GM12878 (cell line): ENCODE measurements around the gene NUBPL. TPM values are rescaled to one million over a fixed set of nuclear protein-coding genes. Genes with fewer than 3 reads are reported as not detected.

ENCODE experiments used
- ATAC-seq: fragments of 200-7000 bp; cut with Tn5 transposase; 3 replicates; pipeline ENCODE4 v1.9.1; 2020; ENCODE audit warnings: mild to moderate bottlenecking, moderate library complexity
- BruUV-seq: library from RNA; stranded (reverse); fragments of 400-500 nt; replicated peaks from 2 replicates; lab custom pipeline; 2021; lab: Mats Ljungman, UMichigan
- CTCF ChIA-PET: fragments of 300-600 bp; sonication (Branson Sonifier 250); formaldehyde crosslinking; extraction: SDS; loops from one replicate; lab custom pipeline; 2021; ENCODE audit warnings: inconsistent platforms; lab: Yijun Ruan, JAX
- POLR2A ChIA-PET: fragments of 350-600 bp; formaldehyde crosslinking; extraction: SDS; loops from one replicate; lab custom pipeline; 2021; ENCODE audit warnings: inconsistent platforms; lab: Charles Lee
- RAD21 ChIA-PET: fragments of 300-600 bp; sonication (Branson Sonifier 250); formaldehyde crosslinking; loops from one replicate; lab custom pipeline; 2023; ENCODE audit warnings: antibody characterized with exemption; ENCODE audit not compliant: unreplicated experiment; lab: Charles Lee
- SMC1A ChIA-PET: fragments of 300-600 bp; sonication (Branson Sonifier 250); formaldehyde crosslinking; loops from one replicate; lab custom pipeline; 2023; ENCODE audit not compliant: unreplicated experiment, uncharacterized antibody; lab: Charles Lee
- DNase-seq: peaks from one replicate; pipeline ENCODE4 v3.0.0-alpha.2; 2011; ENCODE audit warnings: low read depth, low spot score
- FAIRE-seq: peaks from 3 replicates; lab custom pipeline; 2011; peaks lifted over from hg19 to GRCh38; lab: Jason Lieb, UNC
- H2AFZ ChIP-seq: 2 replicates; pipeline ENCODE4 v1.6.0; 2011; ENCODE audit warnings: low read depth, low read length, control low read depth; ENCODE audit not compliant: control insufficient read depth
- H3K27ac ChIP-seq: 2 replicates; pipeline ENCODE4 v1.5.1; 2011; ENCODE audit warnings: control low read depth; ENCODE audit not compliant: control insufficient read depth, insufficient read depth
- H3K27me3 ChIP-seq, 2 experiments: replicated peaks in 1 of 2; 2 replicates each; pipeline versions ENCODE4 v1.6.0 to v1.6.1; 2011; ENCODE audit warnings: low read length in 1 of 2; ENCODE audit not compliant: control insufficient read depth in 2 of 2, insufficient read depth in 2 of 2
- H3K36me3 ChIP-seq, 2 experiments: 2 replicates each; pipeline ENCODE4 v1.5.1; 2011; ENCODE audit warnings: low read length in 1 of 2; ENCODE audit not compliant: control insufficient read depth in 2 of 2, insufficient read depth in 2 of 2
- H3K4me1 ChIP-seq: 2 replicates; pipeline ENCODE4 v1.6.1; 2011; ENCODE audit warnings: mild to moderate bottlenecking, low read length, moderate library complexity, mixed read lengths; ENCODE audit not compliant: control insufficient read depth, insufficient read depth
- H3K4me2 ChIP-seq: 2 replicates; pipeline ENCODE4 v1.6.0; 2011; ENCODE audit warnings: control low read depth; ENCODE audit not compliant: control insufficient read depth, insufficient read depth
- H3K4me3 ChIP-seq: fragments of 200-600 bp; sonication (generic); 2 replicates; pipeline ENCODE4 v1.5.1; 2016
- H3K79me2 ChIP-seq: 2 replicates; pipeline ENCODE4 v1.6.0; 2011; ENCODE audit warnings: low read length; ENCODE audit not compliant: control insufficient read depth, insufficient read depth
- H3K9ac ChIP-seq: 2 replicates; pipeline ENCODE4 v1.8.0; 2011; ENCODE audit warnings: low read length, control low read depth, mixed read lengths; ENCODE audit not compliant: control insufficient read depth, insufficient read depth
- H3K9me3 ChIP-seq: replicated peaks from 3 replicates; pipeline ENCODE4 v1.5.1; 2011; ENCODE audit warnings: mild to moderate bottlenecking, low read length; ENCODE audit not compliant: control insufficient read depth, insufficient read depth
- H4K20me1 ChIP-seq: 2 replicates; pipeline ENCODE4 v1.6.0; 2011; ENCODE audit not compliant: control insufficient read depth, insufficient read depth
- ATF7 ChIP-seq: fragments of 450-650 bp; IDR thresholded peaks from 2 replicates; pipeline ENCODE4 v1.6.1; 2016; ENCODE audit warnings: low read depth, mild to moderate bottlenecking
- FOS ChIP-seq: IDR thresholded peaks from 3 replicates; pipeline ENCODE4 v1.6.1; 2011; ENCODE audit warnings: borderline replicate concordance; ENCODE audit not compliant: insufficient read length; ENCODE audit errors: extremely low read depth
- FOXK2 ChIP-seq: fragments of 450-650 bp; IDR thresholded peaks from 2 replicates; pipeline ENCODE4 v1.6.1; 2017; ENCODE audit warnings: mild to moderate bottlenecking, moderate library complexity
- GABPA ChIP-seq: IDR thresholded peaks from 2 replicates; pipeline ENCODE4 v1.6.1; 2014; ENCODE audit warnings: antibody characterized with exemption, low read depth, mild to moderate bottlenecking, inconsistent platforms
- HDAC6 ChIP-seq: fragments of 200-600 bp; sonication (generic); IDR thresholded peaks from one replicate; pipeline ENCODE4 v1.8.0; 2017; ENCODE audit warnings: antibody characterized with exemption; ENCODE audit not compliant: unreplicated experiment
- IKZF2 ChIP-seq, 2 experiments: fragments of 450-650 bp; IDR thresholded peaks; 2 replicates each; pipeline ENCODE4 v1.6.1; 2017; ENCODE audit warnings: mild to moderate bottlenecking in 2 of 2, moderate library complexity in 2 of 2
- RAD51 ChIP-seq: fragments of 450-650 bp; IDR thresholded peaks from 2 replicates; pipeline ENCODE4 v1.6.1; 2016; ENCODE audit warnings: moderate library complexity, mild to moderate bottlenecking, inconsistent platforms
- RB1 ChIP-seq: fragments of 450-650 bp; formaldehyde crosslinking; IDR thresholded peaks from 2 replicates; pipeline ENCODE4 v1.6.1; 2017; ENCODE audit warnings: mild to moderate bottlenecking, borderline replicate concordance
- RELB ChIP-seq: fragments of 450-650 bp; IDR thresholded peaks from 2 replicates; pipeline ENCODE4 v1.6.1; 2017; ENCODE audit warnings: low read depth, mild to moderate bottlenecking, moderate library complexity
- SP1 ChIP-seq: IDR thresholded peaks from one replicate; pipeline ENCODE4 v1.6.1; 2011; ENCODE audit warnings: low read depth, low read length
- SREBF2 ChIP-seq: IDR thresholded peaks from 2 replicates; pipeline ENCODE4 v1.6.1; 2012; ENCODE audit warnings: mild to moderate bottlenecking, low read length
- SUPT20H ChIP-seq: IDR thresholded peaks from 2 replicates; pipeline ENCODE4 v1.6.1; 2011; ENCODE audit warnings: low read depth, mild to moderate bottlenecking, low read length, moderate library complexity, borderline replicate concordance; ENCODE audit not compliant: control insufficient read depth
- SUZ12 ChIP-seq: fragments of 200-600 bp; sonication (generic); IDR thresholded peaks from one replicate; pipeline ENCODE4 v1.6.1; 2018; ENCODE audit warnings: antibody characterized with exemption, mild to moderate bottlenecking; ENCODE audit not compliant: unreplicated experiment
- TARDBP ChIP-seq: IDR thresholded peaks from 2 replicates; pipeline ENCODE4 v1.6.1; 2016; ENCODE audit warnings: borderline replicate concordance
- WGBS: methylation state at CpG from one replicate; pipeline ENCODE4 v1.1.6; 2016; ENCODE audit warnings: low lambda C conversion rate; ENCODE audit not compliant: insufficient replicate concordance, insufficient coverage; ENCODE audit errors: missing lambda C conversion rate; 5-methylcytosine and 5-hydroxymethylcytosine counted together
- in situ Hi-C: fragments of 300-500 bp; cut with MboI; formaldehyde crosslinking; loops from 9 replicates; pipeline ENCODE4 v1.14.3; 2018; ENCODE audit warnings: mixed read lengths
- intact Hi-C: fragments of 100-400 bp; cut with micrococcal nuclease; formaldehyde crosslinking; loops from one replicate; pipeline ENCODE4 v1.14.2; 2022; ENCODE audit not compliant: unreplicated experiment
- polyA plus RNA-seq, 11 experiments: library from polyadenylated mRNA; depleted of rRNA in 4 of 11; unstranded in 6 of 11; stranded (reverse) in 5 of 11; fragments of >200 nt; fragmentation: Nextera tagmentation in 4 of 11; fragmentation: Illumina TruSeq in 1 of 11; extraction: Ambion mirVana in 4 of 11; extraction: Trizol in 1 of 11; gene quantifications; 1 replicate in 1 of 11; 2 replicates in 10 of 11; pipeline versions ENCODE4 v1.2.1 to v1.2.3, GENCODE V29; 2011 to 2016; ENCODE audit warnings: inconsistent platforms in 2 of 11, missing spikeins in 2 of 11, low read depth in 1 of 11
- total RNA-seq, 4 experiments: library from RNA; depleted of rRNA in 3 of 4; stranded (reverse); fragments of >200 nt in 3 of 4; fragmentation: Illumina TruSeq in 1 of 4; extraction: Trizol in 1 of 4; gene quantifications; 2 replicates each; pipeline versions ENCODE4 v1.2.1 to v1.2.3, GENCODE V29; 2013 to 2021
- TF ChIP-seq, protein P1 (sequence below): fragments of 450-650 bp; IDR thresholded peaks from 2 replicates; pipeline ENCODE4 v1.6.1; 2017; ENCODE audit warnings: mild to moderate bottlenecking

NUBPL gene
- total and polyA plus RNA-seq, 10 of the 15 experiments (the other 5 are each of a cell fraction or from before 2014, with no cell fraction given) = 3.4 to 11.6 (median 8.1) TPM

DNA sequence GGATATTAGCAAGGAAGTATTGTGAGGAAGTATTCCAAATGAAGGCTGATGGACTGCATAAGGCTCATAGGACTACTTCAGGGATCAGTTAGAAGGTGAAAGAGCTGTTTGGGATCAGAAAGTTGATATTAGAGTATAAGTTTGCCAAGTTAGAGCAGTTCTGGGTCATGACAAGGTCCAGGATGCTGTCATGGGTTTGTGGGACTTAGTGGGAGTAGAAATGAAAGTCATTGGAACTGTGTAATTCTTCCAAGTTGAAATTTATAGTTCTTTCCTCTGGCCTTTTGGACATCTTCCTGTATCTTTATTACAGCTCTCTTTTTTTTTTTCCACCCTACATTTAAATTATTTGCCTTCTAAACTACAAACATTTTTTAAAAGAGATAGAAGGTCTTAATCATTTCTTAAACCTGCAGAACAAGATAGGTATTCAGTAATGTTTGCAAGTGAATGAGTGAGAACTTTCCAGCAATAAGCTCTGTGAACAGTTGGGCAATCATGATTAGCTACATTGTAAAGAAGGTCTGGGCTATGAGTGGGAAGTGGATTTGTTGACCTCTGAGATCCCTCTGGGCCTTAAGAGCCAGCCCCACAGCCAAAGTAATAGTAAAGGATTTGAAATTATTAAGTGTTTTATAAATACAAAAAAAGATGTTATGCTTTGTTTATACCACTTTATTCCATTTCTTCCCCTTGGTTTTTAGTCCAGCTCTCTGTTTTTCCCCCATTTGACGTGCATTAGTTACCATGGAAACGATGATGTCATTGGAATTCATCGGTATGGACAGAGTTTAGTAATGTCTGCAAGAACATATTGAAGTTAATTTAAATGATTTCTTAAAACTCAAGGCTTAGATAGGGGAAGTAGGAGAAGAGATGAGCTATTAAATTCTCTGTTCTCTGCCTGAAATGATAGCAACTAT lies 268.0 kb downstream of the NUBPL start:
- intact Hi-C loops (no loop called here), in situ Hi-C loops (no loop called here)
- Histone ChIP-seq H3K4me2 (no peak overlapping the region), H2AFZ (no peak overlapping the region), H3K79me2 (no peaks in the 10 kb centered on the region), H3K27ac (no peak overlapping the region), H3K4me3 (no peak overlapping the region), H3K9me3 (no peaks in the 10 kb centered on the region), H4K20me1 (no peaks in the 10 kb centered on the region), H3K4me1 (no peaks in the 10 kb centered on the region), H3K9ac (no peak overlapping the region), H3K27me3 (no peaks in the 10 kb centered on the region), H3K36me3 (no peaks in the 10 kb centered on the region; a peak in 1 of 4 replicates)
- ATAC-seq = no peak
- 70% methylated on average over 3 of the region's 3 CpGs for WGBS
- SMC1A ChIA-PET = interaction anchor here (1.2 kb wide), 1 partner anchor 8 kb away, joined by 3 read pairs; no protein-coding TSS in a partner anchor
- TF ChIP-seq FOS = no peak
- peak; percentile 52 for TF ChIP-seq ATF7
- TF ChIP-seq TARDBP = no peak
- BruUV-seq = no TSS peak
- no peak for FAIRE-seq
- RAD21 ChIA-PET = no interaction called here
- DNase-seq = no peak
- POLR2A ChIA-PET = no interaction called here
- CTCF ChIA-PET = no interaction called here

GRCh38 chr14:31834616-31835015 lies 273.4 kb downstream of the NUBPL start:
- RAD21 ChIA-PET = no interaction called here
- POLR2A ChIA-PET = no interaction called here
- TF ChIP-seq SUPT20H (no peak), RB1 (no peak), RAD51 (no peak), GABPA (no peak), FOXK2 (no peak), SP1 (no peak), IKZF2 (IDR thresholded peaks at IDR 0.05) (no peak), HDAC6 (no peak), SREBF2 (no peak), SUZ12 (no peak), RELB (no peak)
- TF ChIP-seq, protein P1, sequence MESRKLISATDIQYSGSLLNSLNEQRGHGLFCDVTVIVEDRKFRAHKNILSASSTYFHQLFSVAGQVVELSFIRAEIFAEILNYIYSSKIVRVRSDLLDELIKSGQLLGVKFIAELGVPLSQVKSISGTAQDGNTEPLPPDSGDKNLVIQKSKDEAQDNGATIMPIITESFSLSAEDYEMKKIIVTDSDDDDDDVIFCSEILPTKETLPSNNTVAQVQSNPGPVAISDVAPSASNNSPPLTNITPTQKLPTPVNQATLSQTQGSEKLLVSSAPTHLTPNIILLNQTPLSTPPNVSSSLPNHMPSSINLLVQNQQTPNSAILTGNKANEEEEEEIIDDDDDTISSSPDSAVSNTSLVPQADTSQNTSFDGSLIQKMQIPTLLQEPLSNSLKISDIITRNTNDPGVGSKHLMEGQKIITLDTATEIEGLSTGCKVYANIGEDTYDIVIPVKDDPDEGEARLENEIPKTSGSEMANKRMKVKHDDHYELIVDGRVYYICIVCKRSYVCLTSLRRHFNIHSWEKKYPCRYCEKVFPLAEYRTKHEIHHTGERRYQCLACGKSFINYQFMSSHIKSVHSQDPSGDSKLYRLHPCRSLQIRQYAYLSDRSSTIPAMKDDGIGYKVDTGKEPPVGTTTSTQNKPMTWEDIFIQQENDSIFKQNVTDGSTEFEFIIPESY = no peak

More at GRCh38 chr14:31834616-31835015, 273.4 kb downstream of the NUBPL start:
- ATAC-seq = no peak
- H3K79me2 ChIP-seq = no peaks in the 10 kb centered on the region
- WGBS = 88% methylated on average over 1 of the region's 1 CpG
- no peak overlapping the region for H3K9ac ChIP-seq
- TSS peak; percentile 38 for BruUV-seq
- no peaks in the 10 kb centered on the region for H3K9me3 ChIP-seq
- no peaks in the 10 kb centered on the region for H4K20me1 ChIP-seq
- ChIA-PET CTCF (no interaction called here), SMC1A (no interaction called here)
- no peaks in the 10 kb centered on the region for H3K36me3 ChIP-seq
- H2AFZ ChIP-seq = no peak overlapping the region
- in situ Hi-C loops = no loop called here
- no peaks in the 10 kb centered on the region for H3K27me3 ChIP-seq
- FAIRE-seq = no peak
- DNase-seq = no peak
- no peak overlapping the region for H3K27ac ChIP-seq
- no peak overlapping the region for H3K4me3 ChIP-seq
- no peak overlapping the region for H3K4me2 ChIP-seq
- intact Hi-C loops = no loop called here
- no peaks in the 10 kb centered on the region for H3K4me1 ChIP-seq
